H1 (cell line): ENCODE data around the gene SLC19A1. TPM values are rescaled to one million over a fixed set of nuclear protein-coding genes. Genes with fewer than 3 reads are reported as not detected.

Experiments used
- CTCF ChIA-PET: fragments of 300-600 bp; sonication (Branson Sonifier 250); formaldehyde crosslinking; loops from one replicate; lab custom pipeline; 2021; ENCODE audit not compliant: partially characterized antibody; lab: Charles Lee
- POLR2A ChIA-PET: fragments of 300-600 bp; sonication (Branson Sonifier 250); formaldehyde crosslinking; loops from one replicate; lab custom pipeline; 2021; ENCODE audit warnings: inconsistent platforms; ENCODE audit not compliant: partially characterized antibody; lab: Charles Lee
- DNase-seq, 2 experiments: peaks; one replicate each; pipeline versions ENCODE4 v3.0.0 to v3.0.0-alpha.2; 2010 to 2022; ENCODE audit warnings: low spot score in 2 of 2, low read depth in 1 of 2, mixed read lengths in 1 of 2
- FAIRE-seq: peaks from 2 replicates; lab custom pipeline; 2011; peaks lifted over from hg19 to GRCh38; lab: Jason Lieb, UNC
- H2AFZ ChIP-seq: 2 replicates; pipeline ENCODE4 v1.8.1; 2012; ENCODE audit warnings: low read length, inconsistent platforms
- H2AK5ac ChIP-seq: 2 replicates; pipeline ENCODE4 v1.6.1; 2013; ENCODE audit warnings: low read depth, low read length
- H2BK120ac ChIP-seq: replicated peaks from 2 replicates; pipeline ENCODE3; 2013; ENCODE audit warnings: low read depth, low read length, inconsistent platforms
- H2BK12ac ChIP-seq: 2 replicates; pipeline ENCODE4 v1.6.1; 2013; ENCODE audit warnings: low read depth, low read length
- H2BK15ac ChIP-seq: 2 replicates; pipeline ENCODE4 v1.6.1; 2013; ENCODE audit warnings: low read length
- H2BK20ac ChIP-seq: 2 replicates; pipeline ENCODE4 v1.6.1; 2013; ENCODE audit warnings: low read length
- H2BK5ac ChIP-seq: 2 replicates; pipeline ENCODE4 v1.6.1; 2013; ENCODE audit warnings: low read depth, low read length
- H3K14ac ChIP-seq: 2 replicates; pipeline ENCODE4 v1.6.1; 2013; ENCODE audit warnings: inconsistent platforms; ENCODE audit not compliant: insufficient read length
- H3K18ac ChIP-seq: 2 replicates; pipeline ENCODE4 v1.6.1; 2013; ENCODE audit warnings: low read length; ENCODE audit errors: extremely low read depth
- H3K23ac ChIP-seq: 2 replicates; pipeline ENCODE4 v1.6.1; 2013; ENCODE audit warnings: inconsistent platforms; ENCODE audit not compliant: insufficient read length
- H3K23me2 ChIP-seq: 2 replicates; pipeline ENCODE4 v1.6.1; 2013; ENCODE audit warnings: low read depth, low read length
- H3K27ac ChIP-seq: 2 replicates; pipeline ENCODE4 v1.6.1; 2011; ENCODE audit warnings: low read depth, low read length, inconsistent platforms
- H3K27me3 ChIP-seq, 4 experiments: replicated peaks in 1 of 4; 1 replicate in 1 of 4; 2 replicates in 3 of 4; pipeline versions ENCODE4 v1.6.1 to v1.8.1; 2011 to 2013; ENCODE audit warnings: low read length in 3 of 4, mild to moderate bottlenecking in 3 of 4, inconsistent platforms in 2 of 4, mixed read lengths in 2 of 4, moderate library complexity in 1 of 4; ENCODE audit not compliant: control insufficient read depth in 3 of 4, insufficient read depth in 3 of 4; ENCODE audit errors: extremely low read depth in 1 of 4
- H3K36me3 ChIP-seq, 4 experiments: 2 replicates each; pipeline versions ENCODE4 v1.6.1 to v1.8.1; 2011 to 2013; ENCODE audit warnings: mild to moderate bottlenecking in 4 of 4, low read length in 3 of 4, moderate library complexity in 2 of 4, control low read depth in 1 of 4, inconsistent platforms in 1 of 4; ENCODE audit not compliant: insufficient read depth in 4 of 4, control insufficient read depth in 2 of 4
- H3K4ac ChIP-seq: replicated peaks from 2 replicates; pipeline ENCODE3; 2013; ENCODE audit warnings: low read length, low read depth, mixed read lengths, inconsistent platforms; ENCODE audit not compliant: insufficient read length
- H3K4me1 ChIP-seq, 4 experiments: replicated peaks in 1 of 4; 1 replicate in 1 of 4; 2 replicates in 3 of 4; pipeline versions ENCODE4 v1.6.1 to v1.8.1; 2011 to 2013; ENCODE audit warnings: low read length in 3 of 4, inconsistent platforms in 2 of 4, mixed read lengths in 1 of 4; ENCODE audit not compliant: insufficient read depth in 4 of 4, control insufficient read depth in 3 of 4
- H3K4me2 ChIP-seq, 2 experiments: 2 replicates each; pipeline versions ENCODE4 v1.6.1 to v1.8.1; 2011 to 2013; ENCODE audit warnings: low read depth in 2 of 2, low read length in 2 of 2, control low read depth in 1 of 2, inconsistent platforms in 1 of 2, mild to moderate bottlenecking in 1 of 2; ENCODE audit not compliant: insufficient read depth in 1 of 2
- H3K4me3 ChIP-seq, 4 experiments: fragments of 200-600, 300-600 bp in 1 of 4; sonication (generic), shearing (Covaris generic), sonication (Bioruptor Twin) in 1 of 4; 2 replicates each; pipeline versions ENCODE4 v1.5.1 to v1.8.1; 2011 to 2016; ENCODE audit warnings: low read length in 4 of 4, low read depth in 3 of 4, control low read depth in 2 of 4, inconsistent platforms in 2 of 4, mild to moderate bottlenecking in 2 of 4, mixed read lengths in 1 of 4, moderate library complexity in 1 of 4; ENCODE audit not compliant: insufficient read depth in 2 of 4; ENCODE audit errors: extremely low read depth in 1 of 4
- H3K56ac ChIP-seq: replicated peaks from 2 replicates; pipeline ENCODE3; 2013; ENCODE audit warnings: low read depth, mild to moderate bottlenecking, mixed read lengths, low read length, inconsistent platforms; ENCODE audit not compliant: insufficient read length
- H3K79me1 ChIP-seq: 2 replicates; pipeline ENCODE4 v1.6.1; 2013; ENCODE audit warnings: low read depth, low read length, control low read depth
- H3K79me2 ChIP-seq, 2 experiments: 2 replicates each; pipeline versions ENCODE4 v1.6.1 to v1.8.1; 2012 to 2013; ENCODE audit warnings: low read length in 2 of 2, mild to moderate bottlenecking in 2 of 2, inconsistent platforms in 1 of 2; ENCODE audit not compliant: insufficient read depth in 2 of 2, control insufficient read depth in 1 of 2
- H3K9ac ChIP-seq, 4 experiments: replicated peaks in 1 of 4; 1 replicate in 1 of 4; 2 replicates in 3 of 4; pipeline versions ENCODE4 v1.6.1 to v1.8.1; 2011 to 2013; ENCODE audit warnings: low read depth in 3 of 4, low read length in 3 of 4, control low read depth in 2 of 4, mild to moderate bottlenecking in 2 of 4, moderate library complexity in 2 of 4, inconsistent platforms in 1 of 4; ENCODE audit errors: extremely low read depth in 1 of 4
- H3K9me3 ChIP-seq, 2 experiments: 2 replicates each; pipeline versions ENCODE4 v1.6.1 to v1.8.1; 2012 to 2013; ENCODE audit warnings: mild to moderate bottlenecking in 2 of 2, moderate library complexity in 2 of 2, control low read depth in 1 of 2, inconsistent platforms in 1 of 2, low read depth in 1 of 2, low read length in 1 of 2, mixed read lengths in 1 of 2; ENCODE audit not compliant: insufficient read depth in 2 of 2
- H4K20me1 ChIP-seq, 2 experiments: replicated peaks in 1 of 2; 2 replicates each; pipeline versions ENCODE3 to v1.8.1; 2011 to 2013; ENCODE audit warnings: inconsistent platforms in 2 of 2, low read length in 2 of 2, mild to moderate bottlenecking in 1 of 2; ENCODE audit not compliant: insufficient read depth in 2 of 2, control insufficient read depth in 1 of 2
- H4K5ac ChIP-seq: 2 replicates; pipeline ENCODE4 v1.6.1; 2013; ENCODE audit warnings: low read length, low read depth, mixed read lengths, inconsistent platforms; ENCODE audit not compliant: insufficient read length
- H4K8ac ChIP-seq: 2 replicates; pipeline ENCODE4 v1.8.0; 2013; ENCODE audit warnings: mild to moderate bottlenecking, moderate library complexity, low read length, inconsistent platforms; ENCODE audit not compliant: insufficient read depth; ENCODE audit errors: extremely low read depth
- H4K91ac ChIP-seq: replicated peaks from 2 replicates; pipeline ENCODE3; 2013; ENCODE audit warnings: low read length, mixed read lengths, inconsistent platforms; ENCODE audit not compliant: insufficient read length
- ATF3 ChIP-seq: IDR thresholded peaks from 2 replicates; pipeline ENCODE4 v1.6.1; 2011; ENCODE audit warnings: low read depth, mild to moderate bottlenecking, low read length; ENCODE audit not compliant: insufficient read depth
- BACH1 ChIP-seq: IDR thresholded peaks from 2 replicates; pipeline ENCODE4 v1.6.1; 2012; ENCODE audit warnings: low read length, improper control_type of control experiment
- BRCA1 ChIP-seq: IDR thresholded peaks from 2 replicates; pipeline ENCODE4 v1.6.1; 2012; ENCODE audit warnings: low read depth, low read length, improper control_type of control experiment
- CHD1 ChIP-seq: IDR thresholded peaks from 2 replicates; pipeline ENCODE4 v1.6.1; 2012; ENCODE audit warnings: low read depth, low read length, improper control_type of control experiment
- FOSL1 ChIP-seq: IDR thresholded peaks from 2 replicates; pipeline ENCODE4 v1.6.1; 2011; ENCODE audit warnings: mild to moderate bottlenecking, low read depth, low read length, moderate library complexity; ENCODE audit not compliant: insufficient read depth
- GABPA ChIP-seq: IDR thresholded peaks from 2 replicates; pipeline ENCODE4 v1.6.1; 2011; ENCODE audit warnings: mild to moderate bottlenecking, low read length, moderate library complexity, borderline replicate concordance; ENCODE audit not compliant: insufficient read depth
- JUN ChIP-seq: IDR thresholded peaks from 2 replicates; pipeline ENCODE4 v1.6.1; 2011; ENCODE audit warnings: low read depth, mild to moderate bottlenecking, improper control_type of control experiment, low read length
- NRF1 ChIP-seq: IDR thresholded peaks from 2 replicates; pipeline ENCODE4 v1.6.1; 2011; ENCODE audit warnings: mild to moderate bottlenecking, low read depth, low read length, improper control_type of control experiment
- POLR2AphosphoS5 ChIP-seq: IDR thresholded peaks from 2 replicates; pipeline ENCODE4 v1.6.1; 2011; ENCODE audit warnings: low read depth, low read length
- POU5F1 ChIP-seq: IDR thresholded peaks from 2 replicates; pipeline ENCODE4 v1.6.1; 2011; ENCODE audit warnings: low read depth, mild to moderate bottlenecking, low read length, moderate library complexity
- RFX5 ChIP-seq: IDR thresholded peaks from 2 replicates; pipeline ENCODE4 v1.6.1; 2011; ENCODE audit warnings: low read depth, low read length, improper control_type of control experiment, borderline replicate concordance
- SRF ChIP-seq: IDR thresholded peaks from 2 replicates; pipeline ENCODE4 v1.6.1; 2011; ENCODE audit warnings: mild to moderate bottlenecking, low read depth, low read length, moderate library complexity
- TAF1 ChIP-seq: IDR thresholded peaks from 2 replicates; pipeline ENCODE4 v1.6.1; 2011; ENCODE audit warnings: mild to moderate bottlenecking, low read depth, low read length
- WGBS, 2 experiments: shearing (Covaris generic) in 1 of 2; methylation state at CpG; one replicate each; pipeline versions ENCODE4 v1.1.6 to v1.1.7; 2013 to 2015; ENCODE audit warnings: low lambda C conversion rate in 2 of 2, mixed read lengths in 2 of 2, inconsistent platforms in 1 of 2, low coverage in 1 of 2, missing lambda C conversion rate in 1 of 2; ENCODE audit not compliant: insufficient replicate concordance in 2 of 2, insufficient coverage in 1 of 2, insufficient read length in 1 of 2; ENCODE audit errors: extremely low coverage in 1 of 2, missing lambda C conversion rate in 1 of 2; 5-methylcytosine and 5-hydroxymethylcytosine counted together
- polyA plus RNA-seq, 7 experiments: library from polyadenylated mRNA; depleted of rRNA in 3 of 7; stranded (reverse) in 5 of 7; unstranded in 2 of 7; fragments of >200 nt in 5 of 7; fragments of 200-250 nt in 2 of 7; gene quantifications; 1 replicate in 5 of 7; 2 replicates in 1 of 7; 4 replicates in 1 of 7; pipeline versions ENCODE4 v1.2.1 to v1.2.3, GENCODE V29; 2011 to 2013; ENCODE audit warnings: missing spikeins in 2 of 7, mixed read lengths in 2 of 7
- total RNA-seq: library from RNA; stranded (reverse); fragmentation: NEBNext Ultra II Directional; extraction: Animal tissue kit (Norgen Biotek cat#: 25700); gene quantifications from 2 replicates; pipeline ENCODE4 v1.2.1, GENCODE V29; 2021

Gene SLC19A1
- total and polyA plus RNA-seq, 2 of the 8 experiments (the other 6 are each of a cell fraction or from before 2014, with no cell fraction given) = 31.6 to 43.8 TPM

- Histone ChIP-seq H4K20me1 (peaks cover 12 to 26% of the 10 kb centered on the region in 2 experiments), H3K56ac (no peak overlapping the region), H4K8ac (no peak overlapping the region), H3K4me2 (no peak overlapping the region), H2BK15ac (no peak overlapping the region), H2AFZ (no peak overlapping the region), H3K4ac (no peak overlapping the region), H4K91ac (no peak overlapping the region), H3K27me3 (no peaks in the 10 kb centered on the region), H3K36me3 (peaks cover 0 to 16% (median 2%) of the 10 kb centered on the region in 4 experiments; a peak in 6 of 8 replicates), H3K4me3 (no peak overlapping the region), H3K9ac (no peak overlapping the region), H3K4me1 (no peaks in the 10 kb centered on the region), H2BK120ac (no peak overlapping the region), H3K23ac (no peak overlapping the region), H3K79me2 (peaks cover 0 to 79% of the 10 kb centered on the region in 2 experiments; a peak in 2 of 4 replicates), H2BK20ac (no peak overlapping the region), H3K23me2 (no peaks in the 10 kb centered on the region), H3K9me3 (no peaks in the 10 kb centered on the region; a peak in 2 of 4 replicates), H4K5ac (no peak overlapping the region), H2BK12ac (no peak overlapping the region), H3K27ac (no peak overlapping the region), H3K14ac (no peak overlapping the region), H3K18ac (no peak overlapping the region), H2AK5ac (no peak overlapping the region), H2BK5ac (no peak overlapping the region), H3K79me1 (peaks cover 5% of the 10 kb centered on the region)
- TF ChIP-seq SRF (no peak), POU5F1 (no peak), RFX5 (no peak), GABPA (no peak), TAF1 (no peak), CHD1 (no peak), ATF3 (no peak), FOSL1 (no peak), NRF1 (no peak), BACH1 (no peak), BRCA1 (no peak), JUN (no peak), POLR2AphosphoS5 (no peak)
- ChIA-PET CTCF (interaction anchor here (0.8 to 1.5 kb wide), 3 partner anchors 43 to 171 kb away, joined by 3 to 5 read pairs (median 3); no protein-coding TSS in a partner anchor), POLR2A (interaction anchor here (1.0 to 1.6 kb wide), 4 partner anchors 12 to 468 kb away, joined by 3 to 4 read pairs (median 3); no protein-coding TSS in a partner anchor)
- WGBS, 2 experiments = 90% methylated on average over 6 of the region's 7 CpGs; no CpG with 5 or more reads in 1 of the 2 experiments
- FAIRE-seq (no peak), DNase-seq (no peak)
These were observed 78.4 kb downstream of the SLC19A1 start for GRCh38 chr21:45463871-45464270.
